Suprapubic skin (tissue), 4 donors: ENCODE measurements around the gene ATL2.

Experiments
- POLR2A ChIP-seq, 2 donors: fragments of 450-650 bp; IDR thresholded peaks; one replicate each; pipeline ENCODE4 v1.6.1; 2017; ENCODE audit warnings: antibody characterized with exemption in 2 of 2, mild to moderate bottlenecking in 2 of 2, moderate library complexity in 2 of 2
- POLR2AphosphoS5 ChIP-seq, 3 donors: sonication (generic); formaldehyde crosslinking; IDR thresholded peaks; one replicate each; pipeline ENCODE4 v1.6.1; 2017; ENCODE audit warnings: antibody characterized with exemption in 3 of 3

DNA sequence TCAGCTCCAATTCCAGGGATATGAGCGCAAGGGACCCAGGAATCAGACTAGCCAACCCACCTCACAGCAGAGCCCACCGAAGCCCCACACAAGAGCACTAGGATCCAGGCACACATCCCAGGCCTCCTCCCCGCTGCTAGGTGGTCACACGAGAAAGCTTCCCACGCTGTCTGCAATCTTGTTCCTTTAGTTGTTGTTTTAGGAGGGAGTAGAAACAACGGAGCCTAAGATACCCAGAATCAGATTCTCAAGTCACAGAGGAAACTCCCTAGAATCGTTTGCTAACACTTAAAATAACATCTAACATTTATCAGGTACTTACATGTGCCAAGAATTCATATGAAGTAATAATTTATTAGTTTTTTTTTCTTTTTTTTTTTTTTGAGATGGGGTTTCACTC, 9.7 kb upstream of the ATL2 start:
- TF ChIP-seq POLR2AphosphoS5 (IDR thresholded peaks at IDR 0.05): no peak
- TF ChIP-seq POLR2A (IDR thresholded peaks at IDR 0.05): no peak
